Astrocyte of the spinal cord (primary cell): ENCODE measurements around the gene GABRP.

ENCODE experiments used
- DNase-seq: peaks from one replicate; pipeline ENCODE4 v3.0.0; 2011; ENCODE audit warnings: low read depth, low spot score
- H3K4me3 ChIP-seq: 2 replicates; pipeline ENCODE4 v1.5.1; 2011; ENCODE audit warnings: low read depth, mild to moderate bottlenecking, low read length, moderate library complexity
- in situ Hi-C: cut with HindIII; loops from 2 replicates; pipeline ENCODE4 v1.10.0; 2017; ENCODE audit warnings: low sequenced_read_pairs
- TF ChIP-seq, protein P1 (sequence below): IDR thresholded peaks from 2 replicates; pipeline ENCODE4 v1.5.1; 2012; ENCODE audit warnings: low read depth, mild to moderate bottlenecking, low read length, inconsistent platforms

The GABRP gene

DNA sequence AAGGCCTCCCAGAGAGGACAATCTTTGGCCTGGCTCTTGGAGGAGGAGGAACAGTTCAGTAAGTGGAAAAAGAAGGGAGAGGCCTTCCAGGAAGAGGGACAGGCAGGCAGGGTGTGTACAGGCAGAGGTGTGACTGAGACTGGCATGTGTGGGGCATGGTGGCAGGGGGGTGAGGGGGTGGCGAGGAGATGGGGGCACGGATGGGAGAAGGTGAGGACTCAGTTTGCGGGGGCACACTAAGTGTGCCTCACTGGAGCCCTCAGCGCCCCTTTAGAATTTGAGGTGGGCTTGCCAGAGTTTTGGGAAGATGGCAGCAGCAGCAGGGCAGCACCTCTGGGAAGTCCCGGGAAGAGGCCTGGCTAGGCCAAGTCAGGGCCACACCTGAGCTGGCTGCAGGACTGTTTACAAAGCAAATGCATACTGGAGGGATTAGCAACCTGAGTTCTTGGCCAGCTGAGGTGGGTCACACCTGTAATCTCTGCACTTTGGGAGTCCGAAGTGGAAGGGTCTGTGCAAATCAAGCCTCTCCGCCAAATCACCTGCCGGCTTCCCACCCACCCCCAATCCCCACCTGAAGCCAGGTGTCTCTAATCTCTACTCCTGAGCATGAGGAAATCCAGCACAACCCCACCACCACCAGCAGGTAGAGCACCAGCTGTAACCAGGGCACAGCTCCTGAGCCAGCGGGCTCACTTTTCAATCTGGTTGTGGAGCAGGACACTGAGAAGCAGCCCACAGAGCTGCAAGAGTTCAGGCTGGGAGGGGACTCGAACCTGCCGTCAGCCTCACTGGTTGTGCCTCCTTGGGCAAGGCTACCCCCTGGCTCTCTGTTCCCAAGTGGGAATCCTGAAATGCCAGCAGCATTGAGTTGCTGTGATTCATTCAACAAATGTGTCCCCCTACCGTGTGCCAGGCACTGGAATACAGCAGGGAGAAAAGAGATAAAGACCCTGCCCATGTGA, 10.2 kb upstream of the GABRP start:
- in situ Hi-C loops, result no loop called here
- no peak for DNase-seq
- H3K4me3 ChIP-seq, result no peak overlapping the region
- TF ChIP-seq, protein P1, sequence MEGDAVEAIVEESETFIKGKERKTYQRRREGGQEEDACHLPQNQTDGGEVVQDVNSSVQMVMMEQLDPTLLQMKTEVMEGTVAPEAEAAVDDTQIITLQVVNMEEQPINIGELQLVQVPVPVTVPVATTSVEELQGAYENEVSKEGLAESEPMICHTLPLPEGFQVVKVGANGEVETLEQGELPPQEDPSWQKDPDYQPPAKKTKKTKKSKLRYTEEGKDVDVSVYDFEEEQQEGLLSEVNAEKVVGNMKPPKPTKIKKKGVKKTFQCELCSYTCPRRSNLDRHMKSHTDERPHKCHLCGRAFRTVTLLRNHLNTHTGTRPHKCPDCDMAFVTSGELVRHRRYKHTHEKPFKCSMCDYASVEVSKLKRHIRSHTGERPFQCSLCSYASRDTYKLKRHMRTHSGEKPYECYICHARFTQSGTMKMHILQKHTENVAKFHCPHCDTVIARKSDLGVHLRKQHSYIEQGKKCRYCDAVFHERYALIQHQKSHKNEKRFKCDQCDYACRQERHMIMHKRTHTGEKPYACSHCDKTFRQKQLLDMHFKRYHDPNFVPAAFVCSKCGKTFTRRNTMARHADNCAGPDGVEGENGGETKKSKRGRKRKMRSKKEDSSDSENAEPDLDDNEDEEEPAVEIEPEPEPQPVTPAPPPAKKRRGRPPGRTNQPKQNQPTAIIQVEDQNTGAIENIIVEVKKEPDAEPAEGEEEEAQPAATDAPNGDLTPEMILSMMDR, result no peak

DNA sequence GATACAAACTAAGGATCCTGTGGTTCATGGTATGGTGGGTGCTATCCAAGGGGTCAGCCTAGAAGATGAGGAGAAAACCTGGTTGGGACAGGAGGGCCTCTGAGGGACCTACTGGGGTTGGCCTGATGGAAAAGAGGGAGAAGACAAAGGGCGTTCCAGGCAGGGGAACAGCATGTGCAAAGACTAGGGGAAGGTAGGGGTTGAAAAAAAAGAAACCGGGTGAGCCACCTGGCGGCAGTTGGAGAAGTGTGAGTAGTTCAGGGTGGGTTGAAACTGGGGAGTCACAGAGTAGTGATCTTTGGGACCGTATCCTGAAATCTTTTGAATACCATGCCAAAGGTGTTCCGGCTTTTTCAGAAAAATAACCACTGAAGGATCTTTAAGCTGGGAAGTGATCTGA, 8.7 kb upstream of the GABRP start:
- DNase-seq, result no peak
- in situ Hi-C loops, result no loop called here
- TF ChIP-seq, protein P1, result no peak
- no peak overlapping the region for H3K4me3 ChIP-seq

DNA sequence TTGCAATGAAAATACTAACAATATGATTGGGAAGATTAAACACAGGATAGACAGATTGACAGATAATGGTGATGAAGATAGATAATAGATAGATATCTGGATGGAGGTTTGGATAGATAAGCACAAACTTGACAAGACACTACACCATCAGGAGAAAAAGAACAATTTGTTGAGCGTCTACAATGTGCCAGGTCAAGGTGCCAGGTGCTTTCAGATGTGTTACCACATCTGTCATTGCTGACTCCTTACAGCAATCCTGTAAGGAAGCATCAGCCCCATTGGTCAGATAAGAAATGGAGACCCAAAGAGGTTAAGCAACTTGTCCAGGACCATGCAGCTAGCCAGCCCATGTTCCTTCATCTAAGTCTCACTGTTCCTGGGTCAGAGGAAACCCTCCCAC, 1.6 kb upstream of the GABRP start:
- DNase-seq, result no peak
- in situ Hi-C loops, result no loop called here
- TF ChIP-seq, protein P1, result no peak
- H3K4me3 ChIP-seq, result no peak overlapping the region

DNA sequence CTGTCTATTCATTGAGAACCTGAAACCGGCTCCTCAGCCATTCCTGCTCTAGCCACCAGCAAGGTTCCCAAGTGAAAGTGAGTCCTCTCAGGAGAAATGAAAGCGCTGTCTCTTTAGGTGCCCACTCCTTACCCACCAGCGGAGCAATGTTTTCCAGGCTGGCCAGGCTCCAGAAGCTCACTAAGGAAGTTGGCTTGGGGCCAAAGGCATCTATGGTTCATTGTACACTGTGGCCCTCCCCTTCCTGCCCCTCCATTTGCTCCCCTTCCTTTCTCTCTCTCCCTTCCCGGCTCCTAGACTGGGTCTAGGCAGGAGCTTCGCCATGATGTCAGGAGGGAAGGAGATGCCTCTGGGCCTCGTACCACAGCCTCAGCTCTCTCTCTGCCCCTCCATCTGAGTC, 1.1 kb upstream of the GABRP start:
- no peak overlapping the region for H3K4me3 ChIP-seq
- in situ Hi-C loops, result no loop called here
- no peak for DNase-seq
- TF ChIP-seq, protein P1, result no peak

DNA sequence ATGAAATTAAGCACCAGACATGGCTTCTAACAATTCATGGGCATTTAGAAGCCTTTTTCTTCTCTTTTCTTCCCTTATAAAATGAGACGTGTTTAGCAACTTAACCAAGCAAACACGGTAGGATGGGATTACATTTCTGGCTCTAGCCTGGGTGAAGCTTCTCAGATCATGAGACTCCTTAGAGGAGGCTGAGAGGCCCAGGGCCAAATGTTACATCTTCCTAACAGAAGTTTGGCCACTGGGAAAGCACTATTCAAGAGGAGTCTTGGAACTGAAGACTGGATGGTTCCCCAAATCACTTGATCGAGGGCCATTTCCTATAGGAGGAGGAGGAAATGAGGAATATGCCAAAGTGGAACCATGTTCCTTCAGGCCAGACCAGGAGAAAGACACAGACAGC, 1.9 kb downstream of the GABRP start:
- no peak overlapping the region for H3K4me3 ChIP-seq
- DNase-seq, result no peak
- in situ Hi-C loops, result no loop called here
- TF ChIP-seq, protein P1, result no peak

DNA sequence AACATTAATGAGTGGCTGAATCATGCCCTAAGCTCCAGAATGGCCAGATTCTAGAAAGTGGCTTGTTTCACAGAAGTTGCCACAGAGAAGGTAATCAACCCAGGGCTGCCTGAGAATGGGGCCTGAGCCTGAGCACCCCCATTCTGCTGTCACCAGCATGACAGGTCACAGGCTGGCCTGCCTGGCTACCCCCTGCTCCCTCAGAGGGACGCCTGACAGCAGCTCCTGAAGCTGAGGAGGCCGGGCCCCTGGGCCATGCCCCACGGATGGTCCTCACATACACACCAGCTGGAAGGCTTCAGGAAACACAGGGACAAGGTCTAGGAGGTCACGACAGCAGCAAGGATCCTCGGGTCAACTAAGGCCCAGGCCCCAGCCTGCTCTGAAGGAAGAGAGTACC, 3.7 kb downstream of the GABRP start:
- in situ Hi-C loops, result no loop called here
- no peak overlapping the region for H3K4me3 ChIP-seq
- TF ChIP-seq, protein P1, result no peak
- no peak for DNase-seq
